ENCODE results near the gene TRPM4.
"Not testable (repeated sequence)": the region's sequence is repeated elsewhere in the genome, so short reads cannot be mapped to it uniquely, and the experiment has no call there.

The TRPM4 gene

GRCh38 chr19:49217382-49217781, 59.8 kb downstream of the TRPM4 start:
- ATAC-seq: peak; percentile 70
- TF ChIP-seq, protein P1, sequence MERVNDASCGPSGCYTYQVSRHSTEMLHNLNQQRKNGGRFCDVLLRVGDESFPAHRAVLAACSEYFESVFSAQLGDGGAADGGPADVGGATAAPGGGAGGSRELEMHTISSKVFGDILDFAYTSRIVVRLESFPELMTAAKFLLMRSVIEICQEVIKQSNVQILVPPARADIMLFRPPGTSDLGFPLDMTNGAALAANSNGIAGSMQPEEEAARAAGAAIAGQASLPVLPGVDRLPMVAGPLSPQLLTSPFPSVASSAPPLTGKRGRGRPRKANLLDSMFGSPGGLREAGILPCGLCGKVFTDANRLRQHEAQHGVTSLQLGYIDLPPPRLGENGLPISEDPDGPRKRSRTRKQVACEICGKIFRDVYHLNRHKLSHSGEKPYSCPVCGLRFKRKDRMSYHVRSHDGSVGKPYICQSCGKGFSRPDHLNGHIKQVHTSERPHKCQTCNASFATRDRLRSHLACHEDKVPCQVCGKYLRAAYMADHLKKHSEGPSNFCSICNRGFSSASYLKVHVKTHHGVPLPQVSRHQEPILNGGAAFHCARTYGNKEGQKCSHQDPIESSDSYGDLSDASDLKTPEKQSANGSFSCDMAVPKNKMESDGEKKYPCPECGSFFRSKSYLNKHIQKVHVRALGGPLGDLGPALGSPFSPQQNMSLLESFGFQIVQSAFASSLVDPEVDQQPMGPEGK (CRISPR knock-in tag; IDR thresholded peaks at IDR 0.05; ENCODE audit: borderline replicate concordance): no peak
- TF ChIP-seq ARNTL (CRISPR knock-in tag; IDR thresholded peaks at IDR 0.05; ENCODE audit: borderline replicate concordance, low read depth) (no peak), TCF4 (CRISPR knock-in tag; IDR thresholded peaks at IDR 0.05; ENCODE audit: borderline replicate concordance) (no peak), TOX (CRISPR knock-in tag; IDR thresholded peaks at IDR 0.05; ENCODE audit: borderline replicate concordance) (no peak), ESRRG (CRISPR knock-in tag; IDR thresholded peaks at IDR 0.05) (no peak), ZC3H10 (CRISPR knock-in tag; IDR thresholded peaks at IDR 0.05) (no peak)
- TF ChIP-seq, protein P2, sequence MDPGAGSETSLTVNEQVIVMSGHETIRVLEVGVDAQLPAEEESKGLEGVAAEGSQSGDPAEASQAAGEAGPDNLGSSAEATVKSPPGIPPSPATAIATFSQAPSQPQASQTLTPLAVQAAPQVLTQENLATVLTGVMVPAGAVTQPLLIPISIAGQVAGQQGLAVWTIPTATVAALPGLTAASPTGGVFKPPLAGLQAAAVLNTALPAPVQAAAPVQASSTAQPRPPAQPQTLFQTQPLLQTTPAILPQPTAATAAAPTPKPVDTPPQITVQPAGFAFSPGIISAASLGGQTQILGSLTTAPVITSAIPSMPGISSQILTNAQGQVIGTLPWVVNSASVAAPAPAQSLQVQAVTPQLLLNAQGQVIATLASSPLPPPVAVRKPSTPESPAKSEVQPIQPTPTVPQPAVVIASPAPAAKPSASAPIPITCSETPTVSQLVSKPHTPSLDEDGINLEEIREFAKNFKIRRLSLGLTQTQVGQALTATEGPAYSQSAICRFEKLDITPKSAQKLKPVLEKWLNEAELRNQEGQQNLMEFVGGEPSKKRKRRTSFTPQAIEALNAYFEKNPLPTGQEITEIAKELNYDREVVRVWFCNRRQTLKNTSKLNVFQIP (CRISPR knock-in tag; IDR thresholded peaks at IDR 0.05; ENCODE audit: borderline replicate concordance, low read depth): no peak

- TF ChIP-seq BACH2 (CRISPR knock-in tag; IDR thresholded peaks at IDR 0.05; ENCODE audit: borderline replicate concordance) (no peak), ZFP30 (CRISPR knock-in tag; IDR thresholded peaks at IDR 0.05) (no peak), ZFP3 (CRISPR knock-in tag; IDR thresholded peaks at IDR 0.05) (no peak), RARB (CRISPR knock-in tag; IDR thresholded peaks at IDR 0.05) (no peak), ARNTL (CRISPR knock-in tag; IDR thresholded peaks at IDR 0.05; ENCODE audit: borderline replicate concordance, low read depth) (no peak), ZNF565 (CRISPR knock-in tag; conservative IDR thresholded peaks at IDR 0.05; ENCODE audit: low read depth) (no peak)
- ATAC-seq: no peak
Observed at GRCh38 chr19:49222011-49222410, 64.4 kb downstream of the TRPM4 start.

DNA sequence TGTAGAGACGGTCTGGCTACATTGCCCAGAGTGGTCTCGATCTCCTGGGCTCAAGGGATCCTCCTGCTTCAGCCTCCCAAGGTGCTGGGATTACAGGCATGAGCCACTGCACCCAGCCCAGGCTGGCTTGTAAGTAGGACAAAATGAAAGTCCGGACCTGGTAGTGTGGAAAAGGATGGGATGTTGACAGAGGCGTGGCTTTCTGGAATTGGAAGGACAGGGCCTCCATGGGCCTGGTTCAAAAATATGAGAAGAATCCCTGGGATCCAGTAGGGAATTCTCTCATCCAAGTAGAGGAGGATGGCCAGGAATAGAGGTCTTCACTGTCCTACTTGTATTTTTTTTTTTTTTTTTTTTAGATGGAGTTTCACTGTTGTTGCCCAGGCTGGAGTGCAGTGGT, 64.9 kb downstream of the TRPM4 start:
- TF ChIP-seq ISL1 (CRISPR knock-in tag; IDR thresholded peaks at IDR 0.05) (no peak), TOX (CRISPR knock-in tag; IDR thresholded peaks at IDR 0.05; ENCODE audit: borderline replicate concordance) (no peak), ZFP30 (CRISPR knock-in tag; IDR thresholded peaks at IDR 0.05) (no peak), PPARA (CRISPR knock-in tag; IDR thresholded peaks at IDR 0.05; ENCODE audit: borderline replicate concordance) (no peak), ESRRG (CRISPR knock-in tag; IDR thresholded peaks at IDR 0.05) (no peak), GLIS3 (CRISPR knock-in tag; IDR thresholded peaks at IDR 0.05) (no peak), CSDC2 (CRISPR knock-in tag; IDR thresholded peaks at IDR 0.05) (no peak), ZNF8 (CRISPR knock-in tag; IDR thresholded peaks at IDR 0.05) (no peak), OSR1 (CRISPR knock-in tag; IDR thresholded peaks at IDR 0.05) (no peak), CSRNP3 (CRISPR knock-in tag; IDR thresholded peaks at IDR 0.05) (no peak), ZFP3 (CRISPR knock-in tag; IDR thresholded peaks at IDR 0.05) (no peak)
- TF ChIP-seq, protein P2 (CRISPR knock-in tag; IDR thresholded peaks at IDR 0.05; ENCODE audit: borderline replicate concordance, low read depth): no peak
- ATAC-seq: no peak

DNA sequence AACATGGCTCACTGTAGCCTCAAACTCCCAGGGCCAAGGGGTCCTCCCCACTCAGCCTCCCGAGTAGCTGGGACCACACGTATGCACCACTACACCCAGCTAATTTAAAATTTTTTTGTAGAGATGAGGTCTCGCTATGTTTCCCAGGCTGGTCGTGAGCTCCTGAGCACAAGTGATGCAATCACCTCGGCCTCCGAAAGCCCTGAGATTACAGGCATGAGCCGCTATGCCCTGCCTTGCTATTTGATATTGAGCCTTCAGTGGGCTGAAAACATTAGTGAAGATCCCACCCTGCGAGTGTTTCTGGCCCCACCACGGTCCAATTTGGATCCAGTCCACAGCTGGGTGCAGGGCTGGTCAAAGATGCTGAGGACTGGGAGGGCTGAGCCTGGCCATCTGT, 65.9 kb downstream of the TRPM4 start:
- TF ChIP-seq ZFP30 (CRISPR knock-in tag; IDR thresholded peaks at IDR 0.05) (no peak), CREB5 (CRISPR knock-in tag; IDR thresholded peaks at IDR 0.05; ENCODE audit: low read depth) (no peak), ZNF8 (CRISPR knock-in tag; IDR thresholded peaks at IDR 0.05) (no peak), ZNF70 (CRISPR knock-in tag; IDR thresholded peaks at IDR 0.05) (no peak), ZNF565 (CRISPR knock-in tag; conservative IDR thresholded peaks at IDR 0.05; ENCODE audit: low read depth) (no peak), ZFP3 (CRISPR knock-in tag; IDR thresholded peaks at IDR 0.05) (no peak)
- TF ChIP-seq, protein P2 (CRISPR knock-in tag; IDR thresholded peaks at IDR 0.05; ENCODE audit: borderline replicate concordance, low read depth): no peak
- ATAC-seq: no peak

DNA sequence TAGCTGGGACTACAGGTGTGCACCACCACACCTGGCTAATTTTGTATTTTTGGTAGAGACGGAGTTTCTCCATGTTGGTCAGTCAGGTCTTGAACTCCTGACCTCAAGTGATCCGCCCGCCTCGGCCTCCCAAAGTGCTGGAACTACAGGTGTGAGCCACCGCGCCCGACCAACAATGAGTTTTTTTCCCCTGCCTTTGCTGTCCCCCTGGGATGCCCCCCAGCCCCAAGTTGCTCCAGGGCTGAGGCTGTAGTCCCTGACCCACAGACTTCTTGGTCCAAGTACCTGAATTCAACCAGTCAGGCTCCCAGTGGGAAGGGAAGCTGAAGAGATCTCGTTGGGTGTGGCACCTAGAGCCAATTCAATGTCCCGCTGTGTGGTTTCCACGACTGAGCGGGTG, 66.8 kb downstream of the TRPM4 start:
- ATAC-seq: not testable (repeated sequence)
